GM19351 (cell line): ENCODE measurements around the gene ATXN10.
"Not testable (repeated sequence)": the region's sequence is repeated elsewhere in the genome, so short reads cannot be mapped to it uniquely, and the experiment has no call there.

Experiments
- ATAC-seq: cut with Tn5 transposase; IDR thresholded peaks from one replicate; pipeline ENCODE4 v1.9.1; 2021; ENCODE audit warnings: mild to moderate bottlenecking, moderate library complexity; ENCODE audit not compliant: unreplicated experiment

ATXN10 gene

GRCh38 chr22:45677063-45677462, 5.4 kb downstream of the ATXN10 start:
- ATAC-seq: no peak

- no peak for ATAC-seq
Measured at GRCh38 chr22:45678961-45679912, 7.6 kb downstream of the ATXN10 start.

DNA sequence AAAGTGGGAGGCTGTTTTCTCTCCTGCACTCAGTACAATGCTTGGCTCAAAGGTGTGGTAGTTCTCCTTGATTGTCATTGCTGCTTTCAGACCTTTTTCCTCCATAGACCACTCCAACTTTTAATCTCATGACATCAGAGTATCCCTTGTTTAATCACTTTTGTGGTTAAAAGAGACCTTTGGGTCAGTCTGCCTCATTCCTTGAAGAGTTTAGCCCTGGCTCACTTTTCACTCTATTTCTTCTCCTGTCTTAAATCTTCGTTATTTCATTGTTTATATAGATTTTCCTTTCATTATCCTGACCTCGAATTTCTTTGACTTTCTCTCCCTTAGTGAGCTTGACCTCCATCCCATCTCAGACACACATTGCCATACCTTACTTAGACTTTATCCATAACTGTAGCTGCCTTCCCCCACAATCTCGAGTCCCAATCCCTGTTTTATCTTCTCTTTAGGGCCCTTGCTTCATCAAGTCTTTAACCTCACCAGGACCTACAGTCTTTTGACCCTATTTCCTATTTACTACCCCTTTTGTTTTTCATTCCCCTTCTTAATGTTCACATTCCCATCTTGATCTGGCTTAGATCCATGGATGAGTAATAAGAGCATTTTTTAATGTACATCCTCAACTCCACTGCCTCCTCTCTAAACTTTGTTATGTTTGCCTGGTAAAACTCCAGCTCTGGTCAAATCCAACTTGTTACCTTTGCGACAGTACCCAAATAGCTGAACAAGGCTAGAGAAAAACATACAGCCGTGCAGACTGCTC, 9.5 kb downstream of the ATXN10 start:
- no peak for ATAC-seq

- ATAC-seq: no peak
Measured at GRCh38 chr22:45682064-45682463, 10.4 kb downstream of the ATXN10 start.

DNA sequence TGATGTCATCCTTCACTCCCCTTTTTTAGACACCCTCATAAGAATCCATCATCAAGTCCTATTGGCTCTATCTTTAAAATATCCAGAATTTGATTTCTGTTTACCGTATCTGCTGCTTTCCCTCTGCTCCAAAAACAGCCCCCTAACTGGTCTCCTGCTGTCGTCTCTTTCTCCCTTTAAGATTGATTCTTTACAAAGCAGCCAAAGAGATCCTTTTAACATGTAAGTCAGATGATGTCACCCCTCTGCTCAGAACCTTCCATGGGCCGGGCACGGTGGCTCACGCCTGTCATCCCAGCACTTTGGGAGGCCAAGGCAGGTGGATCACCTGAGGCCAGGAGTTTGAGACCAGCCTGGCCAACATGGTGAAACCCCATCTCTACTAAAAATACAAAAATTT, 11.1 kb downstream of the ATXN10 start:
- ATAC-seq: not testable (repeated sequence)

DNA sequence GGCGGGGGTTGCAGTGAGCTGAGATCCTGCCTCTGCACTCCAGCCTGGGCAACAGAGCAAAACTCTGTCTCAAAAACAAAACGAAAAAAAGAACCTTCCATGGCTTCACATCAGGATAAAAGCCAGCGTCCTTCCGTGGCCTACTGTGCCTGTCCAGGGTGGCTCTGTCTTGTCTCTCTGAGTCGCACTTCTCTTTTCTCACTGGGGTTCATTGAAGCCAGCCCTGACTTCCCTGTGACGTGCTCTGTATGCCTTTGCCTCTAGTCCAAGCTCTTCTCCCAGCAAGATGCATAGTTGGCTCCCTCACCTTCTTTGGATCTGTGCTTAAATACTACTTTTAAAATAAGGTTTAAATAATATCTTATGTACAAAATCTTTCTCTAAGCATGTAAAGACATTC, 11.6 kb downstream of the ATXN10 start:
- no peak for ATAC-seq

DNA sequence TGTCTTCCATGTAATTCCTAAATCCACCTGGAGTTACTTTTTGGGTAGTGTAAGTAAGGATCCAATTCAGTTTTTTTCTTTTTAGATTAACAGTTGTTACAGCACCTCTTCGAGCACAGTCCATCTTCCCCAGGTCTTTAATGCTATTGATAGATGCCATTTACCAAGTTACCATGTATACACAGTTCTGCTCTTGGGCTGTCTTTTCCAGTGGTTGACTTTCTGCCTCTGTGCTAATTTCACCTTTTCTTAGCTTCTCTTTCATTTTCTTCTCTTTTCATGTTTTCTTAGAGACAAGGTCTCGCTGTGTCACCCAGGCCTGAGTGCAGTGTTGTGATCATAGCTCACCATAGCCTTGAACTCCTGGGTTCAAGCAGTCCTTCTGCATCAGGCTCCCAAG, 12.0 kb downstream of the ATXN10 start:
- no peak for ATAC-seq

DNA sequence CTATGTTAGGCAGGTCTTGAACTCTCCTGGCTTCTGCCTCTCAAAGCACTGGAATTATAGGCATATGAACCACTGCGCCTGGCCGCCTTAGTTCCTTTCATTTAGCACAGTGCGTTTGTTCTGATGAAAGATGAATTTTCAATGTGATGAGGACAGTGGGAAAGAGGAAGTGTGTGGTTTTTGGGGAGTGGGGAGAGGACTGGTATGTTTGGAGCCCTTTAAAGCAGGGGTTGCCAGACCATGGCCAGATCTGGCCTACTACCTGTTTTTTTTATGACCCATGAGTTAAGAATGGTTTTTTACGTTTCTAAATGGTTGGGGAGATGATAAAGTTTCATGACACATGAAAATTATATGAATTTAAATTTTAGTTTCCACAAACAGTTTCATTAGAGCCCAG, 12.5 kb downstream of the ATXN10 start:
- ATAC-seq: no peak

- ATAC-seq: no peak
Measured at GRCh38 chr22:45684752-45685574, 13.3 kb downstream of the ATXN10 start.

DNA sequence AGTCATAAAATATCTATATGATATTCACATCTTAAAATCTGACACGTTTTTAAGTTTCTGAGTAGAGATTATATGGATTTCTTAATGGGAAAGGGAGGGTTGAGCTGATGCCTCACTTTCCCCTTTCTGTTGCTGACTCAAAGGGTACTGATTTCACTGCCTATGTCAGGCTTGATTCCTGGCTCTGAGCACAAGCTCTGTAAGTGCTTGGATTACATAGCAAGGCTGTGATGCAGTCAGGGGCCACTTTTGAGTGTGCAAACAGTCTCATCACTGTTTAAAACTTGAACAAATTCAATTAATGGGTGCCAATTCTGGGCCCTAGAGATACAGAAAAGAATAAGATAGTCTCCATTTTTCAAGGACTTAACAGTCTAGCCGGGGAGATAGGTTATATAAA, 14.4 kb downstream of the ATXN10 start:
- no peak for ATAC-seq

DNA sequence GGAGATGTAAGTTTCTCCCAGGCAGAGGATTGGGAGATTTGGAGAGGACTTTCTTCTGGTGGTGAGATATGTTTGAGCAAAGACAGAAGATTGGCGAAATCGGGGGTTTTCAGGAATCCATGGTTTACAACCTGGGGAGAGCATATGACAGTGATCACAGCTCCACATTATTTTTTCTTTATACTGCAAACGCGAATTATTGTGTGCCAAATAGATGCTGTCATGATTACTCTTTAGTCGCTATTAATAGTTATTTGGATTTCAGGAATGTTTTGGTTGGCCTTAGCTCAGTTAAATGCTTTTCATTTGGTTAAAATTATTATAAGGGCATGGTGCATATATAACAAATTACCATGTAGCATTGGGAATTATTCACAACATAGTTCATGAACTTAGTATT, 15.2 kb downstream of the ATXN10 start:
- no peak for ATAC-seq

DNA sequence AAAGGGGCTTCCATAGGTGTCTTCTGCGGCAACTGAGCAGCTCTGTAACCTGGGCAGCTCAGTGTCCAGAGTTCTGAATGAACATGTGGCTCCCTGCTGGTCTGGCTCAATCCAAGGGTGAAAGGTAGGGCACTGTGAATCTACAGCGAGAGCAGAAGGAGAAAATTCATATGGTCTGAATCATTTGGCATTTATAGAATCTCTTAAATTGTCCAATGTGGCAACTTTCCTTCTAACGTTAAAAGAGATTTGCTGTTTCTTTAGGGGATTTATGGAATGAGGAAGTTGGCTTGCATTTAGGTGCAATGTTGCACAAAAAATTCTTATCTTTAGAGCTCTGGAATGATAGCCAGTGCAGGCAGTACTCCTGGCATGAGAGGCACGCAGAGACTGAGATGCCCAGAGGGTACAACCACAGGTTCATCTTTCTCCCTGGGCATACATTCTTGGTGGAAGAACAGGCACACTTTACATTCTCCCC, 17.0 kb downstream of the ATXN10 start:
- no peak for ATAC-seq

DNA sequence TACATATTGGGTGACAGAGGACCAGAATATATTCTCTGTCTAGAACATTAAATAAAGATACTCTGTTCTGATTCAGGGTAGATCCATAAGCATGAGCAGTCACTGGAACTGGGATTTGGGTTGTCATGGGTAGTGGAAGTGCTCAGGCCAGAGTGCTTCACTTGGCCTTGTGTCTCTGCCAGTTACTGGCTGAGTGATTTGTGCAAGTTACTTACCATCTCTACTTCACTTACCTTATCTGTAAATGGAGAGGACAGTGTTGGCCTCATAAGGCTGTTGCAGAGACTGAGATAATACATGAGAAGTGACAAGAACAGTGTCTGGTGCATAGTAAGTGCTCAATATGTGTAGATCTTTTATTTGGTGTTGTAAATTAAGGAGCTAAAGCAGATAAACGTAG, 17.6 kb downstream of the ATXN10 start:
- ATAC-seq: no peak

GRCh38 chr22:45690008-45690407, 18.4 kb downstream of the ATXN10 start:
- ATAC-seq: no peak

DNA sequence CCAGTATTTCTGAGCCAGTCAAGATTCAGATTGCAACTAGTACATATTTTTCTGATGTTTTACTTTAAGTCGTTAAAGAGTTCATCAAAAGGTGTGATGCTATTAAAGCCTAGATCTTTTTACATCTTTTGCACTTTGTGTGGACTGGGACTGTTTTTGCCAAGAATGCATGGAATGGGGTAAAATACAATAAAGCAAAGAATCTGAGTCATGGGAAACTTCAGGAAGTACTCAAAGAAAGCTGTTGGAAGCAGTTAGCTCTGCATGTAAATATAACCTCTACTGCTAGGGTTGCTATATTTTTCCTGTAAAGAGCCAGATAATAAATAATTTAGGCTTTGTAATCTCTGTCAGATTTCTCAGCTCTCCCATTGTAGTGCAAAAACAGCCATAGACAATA, 20.9 kb downstream of the ATXN10 start:
- ATAC-seq: no peak

DNA sequence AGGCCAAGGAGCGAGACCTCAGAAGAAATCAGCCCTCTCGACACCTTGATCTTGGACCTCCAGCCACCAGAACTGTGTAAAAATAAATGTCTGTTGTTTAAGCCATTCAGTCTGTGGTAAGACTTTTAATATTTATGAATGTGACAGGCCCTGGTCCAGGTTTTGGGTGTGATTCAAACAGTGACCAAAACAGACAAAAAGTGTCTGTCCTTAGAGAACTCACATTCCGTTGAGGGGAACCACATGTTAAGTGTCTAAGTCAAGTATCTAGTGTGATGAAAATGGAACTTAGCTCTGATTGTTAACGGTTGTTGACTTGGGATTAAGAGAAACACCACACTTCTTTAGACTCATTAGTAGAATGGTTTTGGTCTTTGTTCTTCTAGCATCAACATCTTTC, 22.2 kb downstream of the ATXN10 start:
- no peak for ATAC-seq

- peak; percentile 42 for ATAC-seq
Measured at GRCh38 chr22:45696227-45696626, 24.6 kb downstream of the ATXN10 start.

DNA sequence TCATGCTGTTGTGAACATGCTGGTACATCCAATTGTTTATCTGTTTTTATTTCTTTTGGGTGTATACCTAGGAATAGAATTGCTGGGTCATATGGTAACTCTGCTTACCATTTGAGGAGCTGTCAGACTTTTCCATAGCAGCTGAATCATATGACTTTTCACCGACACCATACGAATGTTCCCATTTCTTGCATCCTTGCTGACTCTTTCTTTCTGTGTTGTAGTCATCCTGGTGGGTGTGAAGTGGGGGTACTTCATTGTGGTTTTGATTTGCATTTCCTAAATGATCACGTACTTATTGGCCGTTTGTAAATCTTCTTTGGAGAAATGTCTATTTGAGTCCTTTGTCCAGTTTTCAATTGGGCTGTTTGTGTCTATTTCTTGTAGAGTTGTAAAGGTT, 26.5 kb downstream of the ATXN10 start:
- ATAC-seq: no peak

DNA sequence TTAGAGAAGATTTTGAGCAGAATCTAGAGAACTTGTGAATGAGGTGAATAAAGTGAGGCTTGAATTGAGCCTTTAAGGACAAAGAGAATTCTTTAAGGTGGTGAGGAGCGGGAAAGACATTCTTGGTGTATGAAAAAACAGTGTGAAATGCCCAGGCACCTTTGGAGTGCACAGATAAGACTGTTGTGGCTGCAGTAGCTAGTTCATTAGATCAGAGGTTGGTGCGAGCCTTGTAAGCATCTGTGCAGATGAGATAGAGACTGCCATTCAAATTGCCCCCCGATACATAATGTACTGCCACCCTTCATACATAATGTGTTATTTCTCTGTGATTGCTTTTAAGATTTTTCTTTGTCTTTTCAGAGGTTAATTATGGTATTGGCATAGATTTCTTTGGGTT, 31.3 kb downstream of the ATXN10 start:
- ATAC-seq: no peak

- ATAC-seq: no peak
Measured at GRCh38 chr22:45703758-45704157, 32.1 kb downstream of the ATXN10 start.

- no peak for ATAC-seq
Measured at GRCh38 chr22:45704648-45705047, 33.0 kb downstream of the ATXN10 start.
